HepG2 (cell line): Measurements from ENCODE around the gene HNRNPL. TPM values are rescaled to one million over a fixed set of nuclear protein-coding genes. Genes with fewer than 3 reads are reported as not detected.
"Not testable (repeated sequence)": the region's sequence is repeated elsewhere in the genome, so short reads cannot be mapped to it uniquely, and the experiment has no call there.

ENCODE experiments used
- ATAC-seq: fragments of 200-7000 bp; cut with Tn5 transposase; 3 replicates; pipeline ENCODE4 v1.9.1; 2020; ENCODE audit warnings: mild to moderate bottlenecking, moderate library complexity
- BruUV-seq: library from RNA; stranded (reverse); fragments of 400-500 nt; replicated peaks from 2 replicates; lab custom pipeline; 2021; lab: Mats Ljungman, UMichigan
- CTCF ChIA-PET: fragments of 300-600 bp; formaldehyde crosslinking; extraction: SDS; loops from one replicate; lab custom pipeline; 2021; ENCODE audit warnings: low total read pairs, inconsistent platforms, low intra/inter-chr PET ratio; lab: Yijun Ruan, JAX
- POLR2A ChIA-PET: fragments of 350-600 bp; sonication (Branson Sonifier 250); formaldehyde crosslinking; loops from one replicate; lab custom pipeline; 2020; ENCODE audit warnings: antibody characterized with exemption, inconsistent platforms; lab: Yijun Ruan, JAX
- DNase-seq: peaks from one replicate; pipeline ENCODE4 v3.0.0-alpha.2; 2015; ENCODE audit warnings: low spot score
- FAIRE-seq: peaks from 3 replicates; lab custom pipeline; 2011; peaks lifted over from hg19 to GRCh38; lab: Jason Lieb, UNC
- H2AFZ ChIP-seq: one replicate; pipeline ENCODE4 v1.6.1; 2011; ENCODE audit warnings: low read length, inconsistent platforms
- H3K27ac ChIP-seq: fragments of 300-600 bp; 3 replicates; pipeline ENCODE4 v1.8.0; 2011; ENCODE audit warnings: mixed run types, mild to moderate bottlenecking, mixed read lengths, low read length, inconsistent platforms; ENCODE audit not compliant: insufficient read depth; ENCODE audit errors: extremely low read length
- H3K27me3 ChIP-seq, 2 experiments: fragments of 200-600 bp in 1 of 2; 2 replicates in 1 of 2; 3 replicates in 1 of 2; pipeline versions ENCODE4 v1.6.0 to v1.8.0; 2011; ENCODE audit warnings: low read length in 2 of 2, mild to moderate bottlenecking in 2 of 2, moderate library complexity in 2 of 2, inconsistent platforms in 1 of 2; ENCODE audit not compliant: insufficient read depth in 2 of 2, control insufficient read depth in 1 of 2
- H3K36me3 ChIP-seq, 2 experiments: fragments of 200-600 bp in 1 of 2; replicated peaks in 1 of 2; 2 replicates in 1 of 2; 3 replicates in 1 of 2; pipeline versions ENCODE4 v1.5.1 to v1.8.0; 2011; ENCODE audit warnings: low read length in 2 of 2, inconsistent platforms in 1 of 2; ENCODE audit not compliant: insufficient read depth in 2 of 2, control insufficient read depth in 1 of 2
- H3K4me1 ChIP-seq: 2 replicates; pipeline ENCODE4 v1.5.1; 2012; ENCODE audit warnings: low read length, inconsistent platforms; ENCODE audit not compliant: insufficient read depth
- H3K4me2 ChIP-seq: 2 replicates; pipeline ENCODE4 v1.6.0; 2011; ENCODE audit warnings: low read depth, low read length, inconsistent platforms
- H3K4me3 ChIP-seq, 3 experiments: fragments of 200-600 bp in 1 of 3; sonication (generic), shearing (Covaris generic) in 1 of 3; replicated peaks in 1 of 3; 2 replicates each; pipeline ENCODE4 v1.5.1; 2011 to 2016; ENCODE audit warnings: low read length in 3 of 3, inconsistent platforms in 2 of 3, low read depth in 2 of 3, mild to moderate bottlenecking in 2 of 3, control low read depth in 1 of 3, mixed read lengths in 1 of 3; ENCODE audit not compliant: insufficient read depth in 1 of 3
- H3K79me2 ChIP-seq: one replicate; pipeline ENCODE4 v1.6.1; 2011; ENCODE audit warnings: low read length, inconsistent platforms; ENCODE audit not compliant: insufficient read depth
- H3K9ac ChIP-seq: 2 replicates; pipeline ENCODE4 v1.6.0; 2011; ENCODE audit warnings: mild to moderate bottlenecking, low read depth, low read length, inconsistent platforms; ENCODE audit not compliant: insufficient read depth
- H3K9me3 ChIP-seq: 2 replicates; pipeline ENCODE4 v1.5.1; 2012; ENCODE audit warnings: mild to moderate bottlenecking, low read length
- H4K20me1 ChIP-seq: 2 replicates; pipeline ENCODE4 v1.6.0; 2011; ENCODE audit warnings: inconsistent platforms, mild to moderate bottlenecking, low read length, moderate library complexity; ENCODE audit not compliant: insufficient read depth
- CEBPB ChIP-seq: IDR thresholded peaks from 2 replicates; pipeline ENCODE4 v1.6.1; 2011; ENCODE audit warnings: low read depth, low read length, improper control_type of control experiment, borderline replicate concordance
- HOMEZ ChIP-seq: IDR thresholded peaks from 2 replicates; pipeline ENCODE4 v1.6.1; 2016; ENCODE audit warnings: low read depth
- HOXA7 ChIP-seq: sonication (generic); formaldehyde crosslinking; IDR thresholded peaks from 2 replicates; pipeline ENCODE4 v1.8.1; 2022; ENCODE audit warnings: mild to moderate bottlenecking, missing genetic modification reagents, moderate library complexity
- ZNF121 ChIP-seq: sonication (generic); formaldehyde crosslinking; IDR thresholded peaks from 2 replicates; pipeline ENCODE4 v1.5.0; 2020; ENCODE audit warnings: mild to moderate bottlenecking, missing genetic modification reagents
- ZNF142 ChIP-seq: sonication (generic); formaldehyde crosslinking; IDR thresholded peaks from 2 replicates; pipeline ENCODE4 v1.4.0; 2020; ENCODE audit warnings: missing genetic modification reagents
- WGBS: methylation state at CpG from one replicate; pipeline ENCODE4 v1.1.6; 2017; ENCODE audit warnings: low lambda C conversion rate; 5-methylcytosine and 5-hydroxymethylcytosine counted together
- in situ Hi-C: cut with HindIII; loops from 2 replicates; pipeline ENCODE4 v1.10.0; 2017; ENCODE audit warnings: low pct_unique_long_range_greater_than_20kb; ENCODE audit not compliant: extremely low pct_ligation_motif_present
- intact Hi-C: fragments of 100-400 bp; cut with micrococcal nuclease; formaldehyde crosslinking; loops from one replicate; pipeline ENCODE4 v1.10.0; 2022; ENCODE audit not compliant: unreplicated experiment
- polyA plus RNA-seq, 8 experiments: library from polyadenylated mRNA; depleted of rRNA in 3 of 8; stranded (reverse) in 7 of 8; unstranded in 1 of 8; fragments of >200 nt; fragmentation: Illumina TruSeq in 4 of 8; extraction: Trizol in 4 of 8; gene quantifications; 2 replicates each; pipeline versions ENCODE4 v1.2.1 to v1.2.3, GENCODE V29; 2011 to 2016; ENCODE audit warnings: low read depth in 4 of 8, missing spikeins in 1 of 8, mixed read lengths in 1 of 8; ENCODE audit not compliant: insufficient read depth in 1 of 8
- total RNA-seq, 5 experiments: library from RNA; depleted of rRNA; stranded (reverse); fragments of >200 nt; fragmentation: Illumina TruSeq; extraction: Trizol; gene quantifications; 2 replicates each; pipeline ENCODE4 v1.2.3, GENCODE V29; 2016; ENCODE audit warnings: low read depth in 1 of 5
- TF ChIP-seq, protein P1 (sequence below): sonication (generic); formaldehyde crosslinking; IDR thresholded peaks from 2 replicates; pipeline ENCODE4 v1.5.0; 2020; ENCODE audit warnings: mild to moderate bottlenecking, missing genetic modification reagents

HNRNPL gene
- total and polyA plus RNA-seq, 2 of the 13 experiments (the other 11 are each of a cell fraction or from before 2014, with no cell fraction given) = 156 to 278 TPM

DNA sequence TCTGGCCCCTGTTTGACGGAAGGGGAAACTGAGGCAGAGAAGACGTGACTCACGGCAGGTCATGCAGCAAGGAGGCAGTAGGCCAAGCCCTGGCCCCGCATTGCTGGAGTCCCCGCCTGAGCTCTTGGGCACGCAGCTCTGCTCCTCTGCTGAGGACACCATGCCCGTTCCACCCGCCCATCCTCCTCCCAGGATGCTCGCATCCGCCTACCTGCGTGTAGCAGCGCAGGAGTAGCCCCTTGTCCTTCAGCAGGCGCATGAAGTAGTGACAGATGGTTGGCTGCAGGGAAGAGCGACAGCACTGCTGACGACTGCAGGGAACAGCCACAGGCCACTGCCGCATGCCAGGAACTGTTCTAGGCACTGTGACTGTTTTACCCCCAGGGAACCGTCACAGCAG lies 39.1 kb upstream of the HNRNPL start (continued):
- no peak for TF ChIP-seq ZNF142 (CRISPR knock-in tag)
- no peak for TF ChIP-seq HOXA7
- TF ChIP-seq HOMEZ (CRISPR knock-in tag) = no peak
- no peak for TF ChIP-seq CEBPB

GRCh38 chr19:38884691-38885090 lies 34.9 kb upstream of the HNRNPL start:
- H3K4me1 ChIP-seq, in situ Hi-C loops, POLR2A ChIA-PET, DNase-seq, H3K9ac ChIP-seq, BruUV-seq, H3K9me3 ChIP-seq, intact Hi-C loops, H3K27me3 ChIP-seq, H3K4me2 ChIP-seq, H4K20me1 ChIP-seq, ATAC-seq, FAIRE-seq, H2AFZ ChIP-seq, H3K36me3 ChIP-seq, H3K79me2 ChIP-seq, H3K27ac ChIP-seq, H3K4me3 ChIP-seq: not testable (repeated sequence)
- TF ChIP-seq, protein P1, sequence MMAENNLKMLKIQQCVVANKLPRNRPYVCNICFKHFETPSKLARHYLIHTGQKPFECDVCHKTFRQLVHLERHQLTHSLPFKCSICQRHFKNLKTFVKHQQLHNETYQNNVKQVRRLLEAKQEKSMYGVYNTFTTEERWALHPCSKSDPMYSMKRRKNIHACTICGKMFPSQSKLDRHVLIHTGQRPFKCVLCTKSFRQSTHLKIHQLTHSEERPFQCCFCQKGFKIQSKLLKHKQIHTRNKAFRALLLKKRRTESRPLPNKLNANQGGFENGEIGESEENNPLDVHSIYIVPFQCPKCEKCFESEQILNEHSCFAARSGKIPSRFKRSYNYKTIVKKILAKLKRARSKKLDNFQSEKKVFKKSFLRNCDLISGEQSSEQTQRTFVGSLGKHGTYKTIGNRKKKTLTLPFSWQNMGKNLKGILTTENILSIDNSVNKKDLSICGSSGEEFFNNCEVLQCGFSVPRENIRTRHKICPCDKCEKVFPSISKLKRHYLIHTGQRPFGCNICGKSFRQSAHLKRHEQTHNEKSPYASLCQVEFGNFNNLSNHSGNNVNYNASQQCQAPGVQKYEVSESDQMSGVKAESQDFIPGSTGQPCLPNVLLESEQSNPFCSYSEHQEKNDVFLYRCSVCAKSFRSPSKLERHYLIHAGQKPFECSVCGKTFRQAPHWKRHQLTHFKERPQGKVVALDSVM (CRISPR knock-in tag) = peak; percentile 45; the same call in 1 of the 2 replicates
- peak; percentile 76 for TF ChIP-seq ZNF121 (CRISPR knock-in tag)
- CTCF ChIA-PET = interaction anchor here (0.7 kb wide), 1 partner anchor 249 kb away, joined by 3 read pairs; no protein-coding TSS in a partner anchor
- 94% methylated on average over 3 of the region's 3 CpGs for WGBS
